HG03159 (cell line): ENCODE measurements around the gene USP28.
"Not testable (repeated sequence)": the region's sequence is repeated elsewhere in the genome, so short reads cannot be mapped to it uniquely, and the experiment has no call there.

Source experiments
- ATAC-seq: cut with Tn5 transposase; IDR thresholded peaks from one replicate; pipeline ENCODE4 v1.9.1; 2021; ENCODE audit warnings: mild to moderate bottlenecking, moderate library complexity; ENCODE audit not compliant: unreplicated experiment

Gene USP28

DNA sequence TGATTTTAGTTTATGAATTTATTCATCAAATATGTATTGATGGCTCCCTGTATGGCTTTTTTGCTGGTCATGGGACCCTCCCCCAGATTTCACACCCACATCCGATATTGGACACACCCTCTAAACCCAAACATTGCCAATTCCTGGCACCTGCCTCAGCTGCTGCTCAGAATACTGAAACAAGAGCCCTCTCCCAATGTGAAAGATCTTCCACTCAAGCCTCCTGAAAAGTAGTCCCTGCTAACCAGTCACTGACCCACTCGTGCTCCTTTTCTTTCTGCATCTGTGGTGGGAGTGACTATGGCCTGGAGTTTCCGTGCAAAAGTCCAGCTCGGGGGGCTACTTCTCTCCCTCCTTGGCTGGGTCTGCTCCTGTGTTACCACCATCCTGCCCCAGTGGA is 95.9 kb downstream of the USP28 start, which contains the start of gene CLDN25:
Gene CLDN25 (plus strand): TSS at position 301 of the 400 bp plus-strand sequence. CDS start 0 bp downstream, at position 301.
- ATAC-seq, result no peak

GRCh38 chr11:113778111-113778910 is 97.1 kb downstream of the USP28 start:
- no peak for ATAC-seq

GRCh38 chr11:113774174-113774503 is 101.2 kb downstream of the USP28 start:
- no peak for ATAC-seq

- peak; percentile 97 for ATAC-seq
Measured at GRCh38 chr11:113773416-113774173, 101.8 kb downstream of the USP28 start, which contains the start of gene ZW10. ZW10 (minus strand) TSS chr11:113773692; CDS start chr11:113773666, 26 bp downstream.

- no peak for ATAC-seq
Measured at GRCh38 chr11:113773092-113773415, 102.3 kb downstream of the USP28 start.

GRCh38 chr11:113771964-113772363 is 103.4 kb downstream of the USP28 start:
- no peak for ATAC-seq

DNA sequence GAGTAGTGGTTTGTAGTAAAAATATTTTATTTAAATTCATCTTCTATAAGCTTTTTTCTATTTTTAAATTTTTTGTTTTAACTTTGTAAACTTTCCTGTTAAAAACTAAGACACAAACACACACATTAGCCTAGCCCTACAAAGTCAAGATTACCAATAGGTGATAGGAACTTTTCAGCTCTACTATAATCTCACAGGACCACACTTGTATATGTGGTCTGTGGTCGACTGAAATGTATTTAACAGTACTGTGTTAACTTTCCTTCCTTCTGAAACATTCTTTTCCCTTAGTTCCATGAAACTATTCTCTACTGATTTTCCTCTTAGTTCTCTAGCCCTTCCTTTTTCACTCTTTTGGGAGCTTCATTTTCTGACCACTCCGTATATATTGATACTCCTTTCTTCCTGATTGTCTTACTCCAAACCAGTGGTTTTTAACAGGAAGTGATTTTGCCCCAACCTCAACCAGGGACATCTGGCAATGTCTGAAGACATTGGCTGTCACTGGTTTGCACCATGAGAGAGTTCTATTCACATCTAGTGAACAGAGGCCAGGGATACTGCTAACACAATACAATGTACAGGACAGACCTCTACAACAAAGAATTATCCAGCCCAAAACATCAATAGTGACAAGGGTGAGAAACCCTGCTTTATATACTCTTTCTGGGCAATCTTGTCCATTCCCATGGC is 110.7 kb downstream of the USP28 start:
- no peak for ATAC-seq

DNA sequence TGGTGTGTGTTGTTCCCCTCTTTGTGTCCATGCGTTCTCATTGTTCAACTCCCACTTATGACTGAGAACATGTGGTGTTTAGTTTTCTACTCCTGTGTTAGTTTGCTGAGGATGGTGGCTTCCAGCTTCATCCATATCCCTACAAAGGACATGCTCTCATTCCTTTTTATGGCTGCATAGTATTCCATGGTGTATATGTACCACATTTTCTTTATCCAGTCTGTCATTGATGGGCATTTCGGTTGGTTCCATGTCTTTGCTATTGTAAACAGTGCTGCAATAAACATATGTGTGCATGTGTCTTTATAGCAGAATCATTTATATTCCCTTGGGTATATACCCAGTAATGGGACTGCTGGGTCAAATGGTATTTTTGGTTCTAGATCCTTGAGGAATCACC is 112.3 kb downstream of the USP28 start:
- not testable (repeated sequence) for ATAC-seq

DNA sequence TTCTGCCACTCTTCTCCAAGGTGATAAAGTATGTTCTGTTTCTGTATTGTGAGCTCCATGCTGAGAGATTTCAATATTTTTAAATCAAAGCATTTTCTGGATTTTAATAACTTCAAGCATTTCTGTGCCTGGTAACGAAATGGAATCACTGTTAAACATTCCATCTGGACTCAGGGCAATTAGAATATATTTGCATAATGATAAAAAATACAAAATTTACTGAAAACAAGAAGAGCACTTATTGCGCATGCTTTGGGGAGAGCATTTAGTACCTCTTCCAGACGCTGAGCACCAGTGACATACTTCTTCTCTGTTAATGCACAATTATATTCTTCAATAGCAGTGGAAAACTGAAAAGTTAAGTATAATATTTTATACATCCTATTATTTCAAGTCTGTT is 115.1 kb downstream of the USP28 start:
- no peak for ATAC-seq

DNA sequence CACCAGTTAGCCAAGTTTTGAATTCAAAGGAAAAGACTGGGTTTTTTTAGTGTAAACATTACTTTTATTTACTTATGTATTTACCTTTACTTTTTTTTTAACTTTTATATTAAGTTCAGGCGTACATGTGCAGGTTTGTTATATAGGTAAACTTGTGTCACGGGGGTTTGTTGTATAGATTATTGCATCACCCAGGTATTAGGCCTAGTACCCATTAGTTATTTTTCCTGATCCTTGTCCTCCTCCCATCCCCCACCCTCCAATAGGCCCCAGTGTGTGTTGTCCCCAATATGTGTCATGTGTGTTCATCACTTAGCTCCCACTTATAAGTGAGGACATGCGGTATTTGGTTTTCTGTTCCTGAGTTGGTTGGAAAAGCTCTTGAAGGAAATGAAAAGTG is 122.4 kb downstream of the USP28 start:
- ATAC-seq, result no peak
